HG03045 (cell line): ENCODE results near the gene SLITRK4.

ENCODE experiments used
- ATAC-seq: cut with Tn5 transposase; IDR thresholded peaks from one replicate; pipeline ENCODE4 v1.9.1; 2021; ENCODE audit warnings: mild to moderate bottlenecking, moderate library complexity; ENCODE audit not compliant: unreplicated experiment

The SLITRK4 gene

DNA sequence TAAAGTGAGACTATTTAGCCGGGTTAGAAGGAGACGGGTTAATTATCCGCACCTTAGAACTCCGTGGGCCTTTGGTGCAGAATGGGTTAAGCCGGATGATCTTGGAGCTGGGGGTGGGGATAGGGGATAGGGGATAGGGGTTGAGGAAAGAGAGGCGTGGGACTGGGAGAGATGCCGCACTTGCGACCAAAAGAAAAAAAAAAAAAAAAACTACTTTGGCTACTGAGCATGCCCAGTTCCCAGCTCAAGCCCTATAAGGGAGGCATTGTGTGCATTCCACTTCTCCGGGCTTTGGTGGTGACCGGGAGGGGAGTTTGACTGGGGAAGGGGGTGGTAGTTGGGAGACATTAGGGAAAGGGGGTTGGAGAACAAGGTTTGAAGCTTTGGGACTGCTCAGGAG, at the start of gene SLITRK4:
Gene SLITRK4 (minus strand): TSS at position 187 of the 400 bp plus-strand sequence. CDS start 4,993 bp downstream, outside the sequence.
- no peak for ATAC-seq

DNA sequence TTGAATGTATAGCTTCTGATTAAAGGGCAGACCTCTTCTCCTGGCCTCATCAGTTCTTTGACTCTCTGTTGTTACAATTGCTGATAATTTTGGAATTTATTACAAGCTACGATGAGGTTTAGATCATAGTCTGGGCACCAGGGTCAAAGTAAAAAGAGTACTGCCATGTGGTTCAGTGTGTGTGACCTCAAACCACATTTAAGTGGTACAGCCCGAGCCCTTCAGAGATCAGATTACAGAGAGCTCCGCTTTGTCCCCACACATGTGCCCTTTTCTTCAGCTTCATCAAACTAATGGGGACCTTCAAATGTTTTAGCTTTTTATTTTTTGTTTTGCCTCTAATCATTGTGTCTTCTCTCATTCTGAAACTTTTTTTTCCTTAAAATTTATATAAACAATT, 47.6 kb upstream of the SLITRK4 start:
- no peak for ATAC-seq

GRCh38 chrX:143674926-143675325, 39.0 kb upstream of the SLITRK4 start:
- ATAC-seq = no peak

DNA sequence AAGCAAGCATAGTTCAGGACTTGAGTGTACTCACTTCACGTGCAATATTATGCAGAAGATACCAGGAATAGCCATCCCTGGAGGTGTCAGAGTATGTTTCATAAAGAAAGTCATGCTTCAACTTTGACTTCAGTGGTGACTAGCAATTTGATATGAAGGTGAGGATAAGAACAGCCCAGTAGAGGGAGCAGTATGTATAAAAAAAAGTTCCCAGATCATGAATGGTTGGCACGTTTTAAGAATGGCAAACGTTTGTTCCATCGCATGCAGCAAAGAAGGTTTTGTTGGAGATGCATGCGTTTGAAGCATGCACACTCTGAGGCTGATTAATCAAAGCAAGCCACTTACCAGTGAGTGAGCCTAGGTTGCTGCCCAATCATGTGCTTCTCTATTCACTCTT, 33.5 kb upstream of the SLITRK4 start:
- ATAC-seq = no peak

GRCh38 chrX:143664302-143664701, 28.4 kb upstream of the SLITRK4 start:
- ATAC-seq = no peak

DNA sequence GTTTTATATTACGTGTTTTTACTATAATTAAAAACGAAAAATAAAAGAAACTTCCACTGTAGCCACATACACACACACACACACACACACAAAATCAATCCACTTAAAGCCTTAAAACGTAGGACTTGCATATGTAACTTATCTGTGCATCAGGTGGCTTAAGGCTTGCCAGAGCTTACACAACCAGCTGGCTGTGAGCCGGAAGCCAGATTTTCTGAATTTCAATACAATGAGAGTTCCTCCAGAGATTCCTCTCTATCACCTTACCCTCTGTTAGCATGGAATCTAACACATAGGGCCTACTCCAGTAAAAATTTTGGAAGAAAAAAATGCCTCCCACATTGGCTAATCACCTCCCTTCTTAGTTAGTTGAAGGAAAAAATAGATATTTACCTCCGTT, 27.9 kb upstream of the SLITRK4 start:
- no peak for ATAC-seq

GRCh38 chrX:143661286-143661685, 25.4 kb upstream of the SLITRK4 start:
- ATAC-seq = no peak

- no peak for ATAC-seq
Observed at GRCh38 chrX:143648705-143649104, 12.8 kb upstream of the SLITRK4 start.

DNA sequence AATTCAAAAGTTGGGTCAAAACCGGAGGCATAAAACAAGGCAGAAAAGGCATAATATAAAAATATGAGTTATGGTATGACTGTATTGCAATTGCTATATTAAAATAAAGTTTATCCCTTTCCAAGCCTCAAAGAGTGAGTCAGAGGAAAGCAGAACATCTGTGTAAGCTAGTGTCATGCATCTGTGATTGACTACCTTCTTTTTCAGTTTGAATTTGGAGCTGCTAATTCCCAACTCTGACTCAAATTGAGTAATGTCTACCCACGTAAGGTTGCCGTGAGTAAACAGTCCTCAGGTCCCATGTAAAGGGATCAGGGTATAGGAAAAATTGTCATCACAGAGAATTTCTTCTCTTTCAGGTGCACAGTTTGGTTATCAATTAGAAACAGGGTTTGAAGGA, 6.5 kb upstream of the SLITRK4 start:
- ATAC-seq = no peak

- ATAC-seq = no peak
Observed at GRCh38 chrX:143636831-143637230, 930 bp upstream of the SLITRK4 start.

- ATAC-seq = no peak
Observed at GRCh38 chrX:143634663-143635455, 1.0 kb downstream of the SLITRK4 start.

GRCh38 chrX:143634309-143634662, 1.6 kb downstream of the SLITRK4 start:
- ATAC-seq = no peak

GRCh38 chrX:143633461-143634308, 2.2 kb downstream of the SLITRK4 start:
- ATAC-seq = no peak

- no peak for ATAC-seq
Observed at GRCh38 chrX:143632625-143633410, 3.1 kb downstream of the SLITRK4 start.

DNA sequence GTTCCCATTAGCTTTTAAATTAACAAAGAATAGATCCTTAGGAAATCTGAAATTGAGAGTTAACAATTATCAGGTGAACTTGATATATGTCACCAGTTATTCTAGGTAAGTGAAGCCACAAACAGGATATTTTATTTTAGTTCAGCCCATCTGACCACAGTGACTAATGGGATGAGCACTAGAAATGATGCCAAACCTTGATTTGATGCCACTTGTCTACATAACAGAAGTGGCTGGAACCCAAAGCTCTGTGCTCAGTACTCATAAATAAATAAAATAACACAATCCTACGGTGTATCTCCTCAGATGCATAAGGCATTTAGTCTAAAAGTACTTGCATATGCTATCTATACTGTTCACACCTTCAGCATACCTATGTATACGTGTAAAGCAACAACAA, 12.2 kb downstream of the SLITRK4 start:
- no peak for ATAC-seq

DNA sequence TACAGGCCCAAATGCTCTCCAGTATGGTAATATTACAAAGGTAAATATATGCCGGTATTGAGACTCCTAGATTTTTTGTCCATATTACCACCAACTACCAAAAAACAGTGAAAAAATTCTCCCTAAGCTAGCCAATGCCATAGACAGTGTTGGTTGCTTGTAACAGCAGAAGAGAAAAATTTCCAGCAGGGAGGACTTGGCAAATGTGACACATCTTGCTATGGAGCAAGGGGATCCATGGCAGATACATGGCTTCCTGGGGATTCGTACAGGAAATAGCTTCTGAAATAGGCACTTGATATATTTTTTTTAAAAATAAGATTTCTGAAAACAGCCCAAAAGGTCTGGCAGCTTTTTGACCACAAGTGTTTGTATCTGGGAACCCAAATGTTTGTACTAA, 14.6 kb downstream of the SLITRK4 start:
- no peak for ATAC-seq

GRCh38 chrX:143615851-143616250, 20.1 kb downstream of the SLITRK4 start:
- no peak for ATAC-seq

- ATAC-seq = no peak
Observed at GRCh38 chrX:143601809-143602208, 34.1 kb downstream of the SLITRK4 start.

DNA sequence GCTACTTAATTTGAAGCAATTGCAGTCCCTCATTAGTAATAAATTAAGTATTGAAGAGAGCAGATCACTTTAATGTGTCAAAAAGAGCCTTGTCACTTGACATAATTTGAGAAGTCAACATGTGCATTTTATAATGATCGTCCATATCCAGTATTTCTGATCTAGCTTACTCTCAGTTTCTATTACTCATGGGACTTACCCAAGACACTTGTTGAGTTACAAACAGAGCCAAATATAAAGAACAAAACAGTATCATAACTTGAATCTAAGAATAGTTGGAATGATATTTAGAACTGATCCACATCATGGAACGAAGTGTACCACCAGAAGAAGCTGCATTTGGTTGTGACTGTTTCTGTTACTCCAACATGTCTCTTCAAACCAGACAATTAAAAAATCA, 54.7 kb downstream of the SLITRK4 start:
- no peak for ATAC-seq

DNA sequence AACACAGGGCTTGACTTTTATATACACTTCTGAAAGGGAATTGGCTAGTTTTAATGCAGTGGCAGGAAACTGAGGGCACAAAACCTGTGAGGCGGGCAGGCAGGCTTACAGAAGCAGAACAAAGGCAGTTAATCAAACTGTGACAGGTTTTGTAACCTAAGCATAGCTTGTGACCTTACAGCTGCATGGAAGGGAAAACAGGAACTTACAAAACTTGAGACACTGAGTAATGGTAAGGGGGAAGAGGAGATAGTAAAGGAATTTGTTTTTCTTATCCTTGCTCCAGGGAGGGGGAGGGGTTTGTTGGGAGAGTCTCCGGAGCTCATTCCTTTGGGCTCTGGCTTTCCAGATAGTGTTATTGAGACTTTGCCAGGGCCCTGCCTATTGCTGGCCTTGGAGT, 55.6 kb downstream of the SLITRK4 start:
- no peak for ATAC-seq
